GM21786 (cell line): ENCODE data around the gene CCDC188.
"Not testable (repeated sequence)": the region's sequence is repeated elsewhere in the genome, so short reads cannot be mapped to it uniquely, and the experiment has no call there.

Source experiments
- ATAC-seq: cut with Tn5 transposase; IDR thresholded peaks from one replicate; pipeline ENCODE4 v1.9.1; 2021; ENCODE audit not compliant: unreplicated experiment

The CCDC188 gene

GRCh38 chr22:20171288-20172140 is 20.7 kb upstream of the CCDC188 start:
- no peak for ATAC-seq

GRCh38 chr22:20170170-20170569 is 19.3 kb upstream of the CCDC188 start:
- no peak for ATAC-seq

- no peak for ATAC-seq
Observed at GRCh38 chr22:20169253-20169822, 18.5 kb upstream of the CCDC188 start.

GRCh38 chr22:20167643-20168322 is 16.9 kb upstream of the CCDC188 start:
- ATAC-seq: no peak

GRCh38 chr22:20166703-20167102 is 15.8 kb upstream of the CCDC188 start:
- ATAC-seq: no peak

GRCh38 chr22:20165913-20166312 is 15.1 kb upstream of the CCDC188 start:
- no peak for ATAC-seq

GRCh38 chr22:20165421-20165820 is 14.6 kb upstream of the CCDC188 start:
- ATAC-seq: no peak

- ATAC-seq: no peak
Observed at GRCh38 chr22:20164863-20165262, 14.0 kb upstream of the CCDC188 start.

GRCh38 chr22:20160041-20160440 is 9.2 kb upstream of the CCDC188 start:
- ATAC-seq: no peak

GRCh38 chr22:20159531-20159930 is 8.7 kb upstream of the CCDC188 start:
- ATAC-seq: not testable (repeated sequence)

GRCh38 chr22:20159076-20159475 is 8.2 kb upstream of the CCDC188 start:
- no peak for ATAC-seq

GRCh38 chr22:20158391-20159036 is 7.7 kb upstream of the CCDC188 start:
- ATAC-seq: no peak

GRCh38 chr22:20157430-20158183 is 6.8 kb upstream of the CCDC188 start:
- ATAC-seq: no peak

- ATAC-seq: no peak
Observed at GRCh38 chr22:20156611-20157429, 6.0 kb upstream of the CCDC188 start.

GRCh38 chr22:20156042-20156389 is 5.2 kb upstream of the CCDC188 start:
- no peak for ATAC-seq

GRCh38 chr22:20155330-20156041 is 4.6 kb upstream of the CCDC188 start:
- no peak for ATAC-seq

- no peak for ATAC-seq
Observed at GRCh38 chr22:20154602-20155187, 3.8 kb upstream of the CCDC188 start.

- no peak for ATAC-seq
Observed at GRCh38 chr22:20153945-20154344, 3.1 kb upstream of the CCDC188 start.

- no peak for ATAC-seq
Observed at GRCh38 chr22:20152464-20152890, 1.6 kb upstream of the CCDC188 start.
